ENCODE data around the gene SNX4. TPM values are rescaled to one million over a fixed set of nuclear protein-coding genes. Genes with fewer than 3 reads are reported as not detected.

SNX4 gene
- polyA plus RNA-seq, 1 of the 3 experiments (the other 2 are of a cell fraction) = 5.1 TPM

DNA sequence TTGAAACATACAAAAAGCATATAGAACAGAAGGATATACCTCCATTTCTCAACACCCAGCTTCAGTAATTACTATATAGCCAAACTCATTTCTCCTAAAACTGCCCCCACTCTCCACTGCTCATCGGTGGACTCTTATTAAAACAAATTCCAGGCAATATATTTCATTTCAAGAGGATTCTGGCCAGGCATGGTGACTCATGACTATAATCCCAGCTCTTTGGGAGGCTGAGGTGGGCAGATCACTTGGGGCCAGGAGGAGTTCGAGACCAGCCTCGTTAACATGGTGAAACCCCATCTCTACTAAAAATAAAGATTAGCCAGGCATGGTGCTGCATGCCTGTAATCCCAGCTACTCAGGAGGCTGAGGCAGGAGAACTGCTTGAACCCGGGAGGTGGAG lies 40.9 kb downstream of the SNX4 start:
- Histone ChIP-seq H3K9ac (no peak overlapping the region), H3K4me1 (ENCODE audit: control insufficient read depth in 1 of 2, insufficient read depth in 2 of 2, low read depth in 1 of 2, low read length in 1 of 2) (no peaks in the 10 kb centered on the region), H3K27me3 (ENCODE audit: insufficient read depth) (no peaks in the 10 kb centered on the region), H3K79me2 (ENCODE audit: insufficient read depth) (no peaks in the 10 kb centered on the region), H3F3A (replicated peaks; ENCODE audit: insufficient read depth) (peaks cover 9% of the 10 kb centered on the region), H3K4me2 (no peak overlapping the region), H3K27ac (ENCODE audit: low read depth in 2 of 2, low read length in 1 of 2) (no peak overlapping the region), H3K9me2 (no peaks in the 10 kb centered on the region), H3K9me3 (no peaks in the 10 kb centered on the region), H3K36me3 (replicated peaks in 1 of 2; ENCODE audit: control insufficient read depth in 1 of 2, insufficient read depth in 2 of 2, low read length in 1 of 2) (peaks cover 41 to 73% of the 10 kb centered on the region in 2 experiments), H4K20me1 (ENCODE audit: insufficient read depth) (no peaks in the 10 kb centered on the region), H3K4me3 (ENCODE audit: low read depth in 2 of 2, low read length in 1 of 2) (no peak overlapping the region), H2AFZ (ENCODE audit: low read depth) (no peak overlapping the region)
- no peak for DNase-seq
- ChIA-PET CTCF (interaction anchor here (1.8 kb wide), 1 partner anchor 14 kb away, joined by 3 read pairs; no protein-coding TSS in a partner anchor), POLR2A (no interaction called here)
- WGBS (ENCODE audit: low lambda C conversion rate) = 95% methylated on average over 4 of the region's 4 CpGs
- TF ChIP-seq SIN3A (IDR thresholded peaks at IDR 0.05; ENCODE audit: borderline replicate concordance, low read depth, low read length) (no peak), RFX5 (IDR thresholded peaks at IDR 0.05; ENCODE audit: low read length) (no peak), FOSL2 (IDR thresholded peaks at IDR 0.05; ENCODE audit: borderline replicate concordance, low read depth) (no peak), SMC3 (IDR thresholded peaks at IDR 0.05; ENCODE audit: low read depth, low read length) (no peak), RXRA (IDR thresholded peaks at IDR 0.05; ENCODE audit: borderline replicate concordance, low read depth) (no peak), TAF1 (IDR thresholded peaks at IDR 0.05; ENCODE audit: borderline replicate concordance, low read depth, low read length) (no peak), REST (IDR thresholded peaks at IDR 0.05; ENCODE audit: low read depth, low read length) (no peak), EZH2phosphoT487 (IDR thresholded peaks at IDR 0.05; ENCODE audit: borderline replicate concordance, low read depth) (no peak), YY1 (IDR thresholded peaks at IDR 0.05; ENCODE audit: low read depth) (no peak), NFIC (IDR thresholded peaks at IDR 0.05; ENCODE audit: borderline replicate concordance) (no peak)

GRCh38 chr3:125478326-125478725 lies 41.7 kb downstream of the SNX4 start:
- Histone ChIP-seq H3K4me1 (ENCODE audit: control insufficient read depth in 1 of 2, insufficient read depth in 2 of 2, low read depth in 1 of 2, low read length in 1 of 2) (no peaks in the 10 kb centered on the region), H3K9ac (no peak overlapping the region), H4K20me1 (ENCODE audit: insufficient read depth) (no peaks in the 10 kb centered on the region), H3K79me2 (ENCODE audit: insufficient read depth) (no peaks in the 10 kb centered on the region), H3K9me2 (no peaks in the 10 kb centered on the region), H3K4me3 (ENCODE audit: low read depth in 2 of 2, low read length in 1 of 2) (no peak overlapping the region), H3K4me2 (no peak overlapping the region), H3K27me3 (ENCODE audit: insufficient read depth) (no peaks in the 10 kb centered on the region), H3K9me3 (no peaks in the 10 kb centered on the region), H3K27ac (ENCODE audit: low read depth in 2 of 2, low read length in 1 of 2) (no peak overlapping the region), H3K36me3 (replicated peaks in 1 of 2; ENCODE audit: control insufficient read depth in 1 of 2, insufficient read depth in 2 of 2, low read length in 1 of 2) (peaks cover 45 to 69% of the 10 kb centered on the region in 2 experiments), H2AFZ (ENCODE audit: low read depth) (no peak overlapping the region), H3F3A (replicated peaks; ENCODE audit: insufficient read depth) (peaks cover 9% of the 10 kb centered on the region)
- POLR2A ChIA-PET = no interaction called here
- CTCF ChIA-PET = interaction anchor here (1.8 kb wide), 1 partner anchor 13 kb away, joined by 3 read pairs; no protein-coding TSS in a partner anchor
- no peak for DNase-seq
- 89% methylated on average over 2 of the region's 2 CpGs for WGBS (ENCODE audit: low lambda C conversion rate)
- TF ChIP-seq TAF1 (IDR thresholded peaks at IDR 0.05; ENCODE audit: borderline replicate concordance, low read depth, low read length) = no peak
- no peak for TF ChIP-seq FOXJ3 (CRISPR knock-in tag; IDR thresholded peaks at IDR 0.05)
- no peak for TF ChIP-seq MAX (IDR thresholded peaks at IDR 0.05; ENCODE audit: low read depth)
- TF ChIP-seq TCF12 (IDR thresholded peaks at IDR 0.05) = no peak
- no peak for TF ChIP-seq YY1 (IDR thresholded peaks at IDR 0.05; ENCODE audit: low read depth)
- TF ChIP-seq FOSL2 (IDR thresholded peaks at IDR 0.05; ENCODE audit: borderline replicate concordance, low read depth) = no peak
- TF ChIP-seq JUND (IDR thresholded peaks at IDR 0.05) = no peak
- TF ChIP-seq NFIC (IDR thresholded peaks at IDR 0.05; ENCODE audit: borderline replicate concordance) = no peak
- no peak for TF ChIP-seq EP300 (IDR thresholded peaks at IDR 0.05; ENCODE audit: borderline replicate concordance in 1 of 2, low read depth in 1 of 2, low read length in 1 of 2)
- TF ChIP-seq SMC3 (IDR thresholded peaks at IDR 0.05; ENCODE audit: low read depth, low read length) = no peak
- no peak for TF ChIP-seq FOXM1 (IDR thresholded peaks at IDR 0.05; ENCODE audit: low read depth)
- TF ChIP-seq, protein P1, sequence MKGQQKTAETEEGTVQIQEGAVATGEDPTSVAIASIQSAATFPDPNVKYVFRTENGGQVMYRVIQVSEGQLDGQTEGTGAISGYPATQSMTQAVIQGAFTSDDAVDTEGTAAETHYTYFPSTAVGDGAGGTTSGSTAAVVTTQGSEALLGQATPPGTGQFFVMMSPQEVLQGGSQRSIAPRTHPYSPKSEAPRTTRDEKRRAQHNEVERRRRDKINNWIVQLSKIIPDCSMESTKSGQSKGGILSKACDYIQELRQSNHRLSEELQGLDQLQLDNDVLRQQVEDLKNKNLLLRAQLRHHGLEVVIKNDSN (IDR thresholded peaks at IDR 0.05; ENCODE audit: borderline replicate concordance, low read depth) = no peak
- TF ChIP-seq SIN3A (IDR thresholded peaks at IDR 0.05; ENCODE audit: borderline replicate concordance, low read depth, low read length) = no peak
- TF ChIP-seq NRF1 (IDR thresholded peaks at IDR 0.05; ENCODE audit: low read depth, low read length) = no peak
- TF ChIP-seq POLR2AphosphoS5 (IDR thresholded peaks at IDR 0.05; ENCODE audit: low read depth, low read length) = no peak
- no peak for TF ChIP-seq RCOR1 (IDR thresholded peaks at IDR 0.05; ENCODE audit: low read length)
- TF ChIP-seq CHD2 (IDR thresholded peaks at IDR 0.05; ENCODE audit: low read length, partially characterized antibody) = no peak

All from SK-N-SH (cell line).